CD14-positive monocyte (primary cell): Measurements from ENCODE around the gene MIPOL1. TPM values are rescaled to one million over a fixed set of nuclear protein-coding genes. Genes with fewer than 3 reads are reported as not detected.

ENCODE experiments used
- DNase-seq, 3 donors: peaks; one replicate each; pipeline ENCODE4 v3.0.0-alpha.2; 2011 to 2022
- H2AFZ ChIP-seq: 2 replicates; pipeline ENCODE4 v1.6.0; 2012; ENCODE audit warnings: mild to moderate bottlenecking, low read depth, low read length, inconsistent platforms; ENCODE audit not compliant: insufficient read depth, poor library complexity, severe bottlenecking
- H3K27ac ChIP-seq, 2 donors: 1 replicate in 1 of 2; 2 replicates in 1 of 2; pipeline ENCODE4 v1.5.1; 2012 to 2013; ENCODE audit warnings: low read length in 2 of 2, control low read depth in 1 of 2, inconsistent platforms in 1 of 2, low read depth in 1 of 2, mild to moderate bottlenecking in 1 of 2
- H3K27me3 ChIP-seq, 2 donors: one replicate each; pipeline versions ENCODE4 v1.6.0 to v1.6.1; 2011 to 2013; ENCODE audit warnings: low read length in 2 of 2; ENCODE audit not compliant: control insufficient read depth in 2 of 2, insufficient read depth in 2 of 2
- H3K36me3 ChIP-seq, 2 donors: replicated peaks in 1 of 2; 1 replicate in 1 of 2; 2 replicates in 1 of 2; pipeline versions ENCODE4 v1.5.1 to v1.6.1; 2012 to 2013; ENCODE audit warnings: low read length in 2 of 2, control low read depth in 1 of 2, inconsistent platforms in 1 of 2, mild to moderate bottlenecking in 1 of 2; ENCODE audit not compliant: insufficient read depth in 2 of 2, control insufficient read depth in 1 of 2
- H3K4me1 ChIP-seq, 2 donors: 1 replicate in 1 of 2; 2 replicates in 1 of 2; pipeline versions ENCODE4 v1.5.1 to v1.6.1; 2012 to 2013; ENCODE audit warnings: low read length in 2 of 2, control low read depth in 1 of 2, inconsistent platforms in 1 of 2, mild to moderate bottlenecking in 1 of 2, moderate library complexity in 1 of 2; ENCODE audit not compliant: insufficient read depth in 2 of 2, control insufficient read depth in 1 of 2
- H3K4me2 ChIP-seq: replicated peaks from 2 replicates; pipeline ENCODE3; 2012; ENCODE audit warnings: low read length, moderate library complexity, mild to moderate bottlenecking; ENCODE audit not compliant: poor library complexity, severe bottlenecking; ENCODE audit errors: extremely low read depth
- H3K4me3 ChIP-seq, 3 experiments: fragments of 200-600 bp in 1 of 3; sonication (generic) in 1 of 3; replicated peaks in 1 of 3; 1 replicate in 2 of 3; 2 replicates in 1 of 3; pipeline ENCODE4 v1.5.1; 2011 to 2013; ENCODE audit warnings: low read length in 3 of 3, mild to moderate bottlenecking in 3 of 3, control low read depth in 2 of 3, low read depth in 2 of 3, inconsistent platforms in 1 of 3, moderate library complexity in 1 of 3
- H3K79me2 ChIP-seq: 2 replicates; pipeline ENCODE4 v1.6.0; 2012; ENCODE audit warnings: mild to moderate bottlenecking, control low read depth, inconsistent platforms, low read length, moderate library complexity; ENCODE audit not compliant: insufficient read depth
- H3K9ac ChIP-seq: 2 replicates; pipeline ENCODE4 v1.6.0; 2017; ENCODE audit warnings: low read length, mild to moderate bottlenecking; ENCODE audit not compliant: insufficient read depth, poor library complexity, severe bottlenecking
- H3K9me3 ChIP-seq, 2 donors: replicated peaks in 1 of 2; 1 replicate in 1 of 2; 2 replicates in 1 of 2; pipeline versions ENCODE4 v1.5.1 to v1.6.1; 2012 to 2013; ENCODE audit warnings: low read length in 2 of 2, control low read depth in 1 of 2; ENCODE audit not compliant: control insufficient read depth in 1 of 2, insufficient read depth in 1 of 2
- H4K20me1 ChIP-seq: 2 replicates; pipeline ENCODE4 v1.6.0; 2012; ENCODE audit warnings: mild to moderate bottlenecking, low read length, control low read depth, moderate library complexity; ENCODE audit not compliant: insufficient read depth
- H3K27ac Mint-ChIP-seq, 7 donors: one replicate each; pipeline ENCODE4 v1.8.0; 2020; ENCODE audit warnings: mild to moderate bottlenecking in 7 of 7, mixed read lengths in 7 of 7, moderate library complexity in 6 of 7, inconsistent platforms in 2 of 7
- H3K27me3 Mint-ChIP-seq, 3 donors: one replicate each; pipeline ENCODE4 v1.8.0; 2021 to 2022; ENCODE audit warnings: low read depth in 3 of 3, mild to moderate bottlenecking in 3 of 3, mixed read lengths in 3 of 3, moderate library complexity in 3 of 3, inconsistent platforms in 1 of 3
- H3K36me3 Mint-ChIP-seq, 2 donors: one replicate each; pipeline ENCODE4 v1.8.0; 2020; ENCODE audit warnings: mixed read lengths in 2 of 2, inconsistent platforms in 1 of 2, mild to moderate bottlenecking in 1 of 2
- H3K4me1 Mint-ChIP-seq: one replicate; pipeline ENCODE4 v1.8.0; 2020; ENCODE audit warnings: mild to moderate bottlenecking, mixed read lengths
- H3K4me3 Mint-ChIP-seq, 2 donors: one replicate each; pipeline ENCODE4 v1.8.0; 2020; ENCODE audit warnings: mild to moderate bottlenecking in 2 of 2, mixed read lengths in 2 of 2, moderate library complexity in 1 of 2
- H3K9me3 Mint-ChIP-seq, 7 donors: one replicate each; pipeline ENCODE4 v1.8.0; 2020 to 2022; ENCODE audit warnings: mixed read lengths in 7 of 7, mild to moderate bottlenecking in 6 of 7, moderate library complexity in 6 of 7, inconsistent platforms in 2 of 7
- WGBS: methylation state at CpG from one replicate; pipeline ENCODE4 v1.1.5; 2013; ENCODE audit warnings: missing lambda C conversion rate; ENCODE audit not compliant: insufficient coverage; 5-methylcytosine and 5-hydroxymethylcytosine counted together
- intact Hi-C, 2 donors: fragments of 100-400 bp; cut with micrococcal nuclease; formaldehyde crosslinking; loops; one replicate each; pipeline versions ENCODE4 v1.15.0 to v1.15.1; 2023
- polyA plus RNA-seq, 3 donors: library from polyadenylated mRNA; depleted of rRNA in 1 of 3; unstranded in 2 of 3; stranded (reverse) in 1 of 3; fragments of 300-500 nt in 2 of 3; fragments of >200 nt in 1 of 3; fragmentation: Illumina TruSeq in 2 of 3; gene quantifications; 1 replicate in 2 of 3; 2 replicates in 1 of 3; pipeline ENCODE4 v1.2.3, GENCODE V29; 2012 to 2021
- TF ChIP-seq, protein P1 (sequence below): fragments of 200-600 bp; IDR thresholded peaks from one replicate; pipeline ENCODE4 v1.8.0; 2022; ENCODE audit warnings: antibody characterized with exemption, mild to moderate bottlenecking

MIPOL1 gene
- polyA plus RNA-seq, 3 donors: not detected

DNA sequence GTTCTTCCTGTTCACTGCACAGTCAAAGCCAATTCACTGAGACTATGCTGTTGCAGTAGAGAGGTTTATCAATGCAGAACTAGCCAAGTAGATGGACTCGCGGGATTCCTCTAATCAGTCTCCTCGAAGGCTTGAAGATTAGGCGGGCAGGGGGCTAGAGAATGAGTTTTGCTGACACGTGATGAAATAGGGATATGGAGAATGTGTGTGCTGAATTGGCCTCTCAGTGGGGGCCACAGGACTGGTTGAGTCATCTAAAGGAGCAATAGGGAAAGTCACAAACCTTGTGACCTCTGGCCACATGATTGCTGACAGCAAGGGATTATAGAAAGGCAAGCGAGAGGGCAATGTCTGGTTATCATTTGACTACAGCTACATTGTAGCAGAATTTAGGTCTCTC lies 12.7 kb downstream of the MIPOL1 start:
- peaks cover 13 to 35% of the 10 kb centered on the region in 2 donors for H3K9me3 ChIP-seq
- Mint-ChIP-seq H3K27me3 (peaks cover 0 to 3% (median 0%) of the 10 kb centered on the region in 3 donors), H3K9me3 (peaks cover 15 to 41% (median 30%) of the 10 kb centered on the region in 7 donors), H3K36me3 (no peaks in the 10 kb centered on the region), H3K27ac (no peak overlapping the region), H3K4me1 (no peaks in the 10 kb centered on the region), H3K4me3 (no peak overlapping the region)
- no peak overlapping the region for H2AFZ ChIP-seq
- H3K4me1 ChIP-seq: no peaks in the 10 kb centered on the region
- no peaks in the 10 kb centered on the region for H3K36me3 ChIP-seq
- no peak overlapping the region for H3K4me3 ChIP-seq
- no peak overlapping the region for H3K27ac ChIP-seq
- TF ChIP-seq, protein P1, sequence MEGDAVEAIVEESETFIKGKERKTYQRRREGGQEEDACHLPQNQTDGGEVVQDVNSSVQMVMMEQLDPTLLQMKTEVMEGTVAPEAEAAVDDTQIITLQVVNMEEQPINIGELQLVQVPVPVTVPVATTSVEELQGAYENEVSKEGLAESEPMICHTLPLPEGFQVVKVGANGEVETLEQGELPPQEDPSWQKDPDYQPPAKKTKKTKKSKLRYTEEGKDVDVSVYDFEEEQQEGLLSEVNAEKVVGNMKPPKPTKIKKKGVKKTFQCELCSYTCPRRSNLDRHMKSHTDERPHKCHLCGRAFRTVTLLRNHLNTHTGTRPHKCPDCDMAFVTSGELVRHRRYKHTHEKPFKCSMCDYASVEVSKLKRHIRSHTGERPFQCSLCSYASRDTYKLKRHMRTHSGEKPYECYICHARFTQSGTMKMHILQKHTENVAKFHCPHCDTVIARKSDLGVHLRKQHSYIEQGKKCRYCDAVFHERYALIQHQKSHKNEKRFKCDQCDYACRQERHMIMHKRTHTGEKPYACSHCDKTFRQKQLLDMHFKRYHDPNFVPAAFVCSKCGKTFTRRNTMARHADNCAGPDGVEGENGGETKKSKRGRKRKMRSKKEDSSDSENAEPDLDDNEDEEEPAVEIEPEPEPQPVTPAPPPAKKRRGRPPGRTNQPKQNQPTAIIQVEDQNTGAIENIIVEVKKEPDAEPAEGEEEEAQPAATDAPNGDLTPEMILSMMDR: no peak
- H3K79me2 ChIP-seq: no peaks in the 10 kb centered on the region
- no peaks in the 10 kb centered on the region for H3K27me3 ChIP-seq
- H3K4me2 ChIP-seq: no peak overlapping the region
- 96% methylated on average over 5 of the region's 6 CpGs for WGBS
- H3K9ac ChIP-seq: no peak overlapping the region
- no peak for DNase-seq
- H4K20me1 ChIP-seq: no peaks in the 10 kb centered on the region
- intact Hi-C loops: no loop called here

DNA sequence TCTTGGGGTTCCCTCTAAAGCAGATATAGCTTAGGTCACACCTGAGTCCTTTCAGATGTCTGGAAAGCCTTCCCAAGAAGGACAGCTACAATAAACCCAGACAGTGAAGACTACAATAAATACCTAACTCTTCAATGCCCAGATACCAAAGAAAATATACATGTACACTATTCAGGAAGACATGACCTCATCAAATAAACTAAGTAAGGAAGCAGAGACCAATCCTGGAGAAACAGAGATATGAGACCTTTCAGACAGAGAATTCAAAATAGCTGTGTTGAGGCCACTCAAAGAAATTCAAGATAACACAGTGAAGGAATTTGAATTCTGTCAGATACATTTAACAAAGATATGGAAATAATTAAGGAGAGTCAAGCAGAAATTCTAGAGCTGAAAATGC lies 15.3 kb downstream of the MIPOL1 start:
- intact Hi-C loops: no loop called here
- Mint-ChIP-seq H3K36me3 (no peaks in the 10 kb centered on the region), H3K9me3 (peaks cover 10 to 29% (median 19%) of the 10 kb centered on the region in 7 donors), H3K27ac (no peak overlapping the region), H3K27me3 (peaks cover 0 to 6% (median 0%) of the 10 kb centered on the region in 3 donors), H3K4me1 (no peaks in the 10 kb centered on the region), H3K4me3 (no peak overlapping the region)
- H2AFZ ChIP-seq: no peak overlapping the region
- H3K9me3 ChIP-seq: peaks cover 0 to 24% of the 10 kb centered on the region in 2 donors
- H3K4me2 ChIP-seq: no peak overlapping the region
- no peak overlapping the region for H3K4me3 ChIP-seq
- TF ChIP-seq, protein P1: no peak
- no peak overlapping the region for H3K27ac ChIP-seq
- H3K9ac ChIP-seq: no peak overlapping the region
- H3K36me3 ChIP-seq: no peaks in the 10 kb centered on the region
- no peak for DNase-seq
- H4K20me1 ChIP-seq: no peaks in the 10 kb centered on the region
- no peaks in the 10 kb centered on the region for H3K27me3 ChIP-seq
- no peaks in the 10 kb centered on the region for H3K4me1 ChIP-seq
- H3K79me2 ChIP-seq: no peaks in the 10 kb centered on the region
